Breast epithelium (tissue), 3 donors: ENCODE data around the gene CDH2.

ENCODE experiments used
- POLR2AphosphoS5 ChIP-seq, 3 donors: sonication (generic); formaldehyde crosslinking; IDR thresholded peaks; one replicate each; pipeline ENCODE4 v1.6.1; 2017; ENCODE audit warnings: antibody characterized with exemption in 3 of 3
- TF ChIP-seq, protein P1 (sequence below), 3 donors: fragments of 450-650 bp; IDR thresholded peaks; one replicate each; pipeline ENCODE4 v1.5.1; 2016 to 2017; ENCODE audit warnings: antibody characterized with exemption in 3 of 3, mild to moderate bottlenecking in 3 of 3, moderate library complexity in 3 of 3

- TF ChIP-seq, protein P1, sequence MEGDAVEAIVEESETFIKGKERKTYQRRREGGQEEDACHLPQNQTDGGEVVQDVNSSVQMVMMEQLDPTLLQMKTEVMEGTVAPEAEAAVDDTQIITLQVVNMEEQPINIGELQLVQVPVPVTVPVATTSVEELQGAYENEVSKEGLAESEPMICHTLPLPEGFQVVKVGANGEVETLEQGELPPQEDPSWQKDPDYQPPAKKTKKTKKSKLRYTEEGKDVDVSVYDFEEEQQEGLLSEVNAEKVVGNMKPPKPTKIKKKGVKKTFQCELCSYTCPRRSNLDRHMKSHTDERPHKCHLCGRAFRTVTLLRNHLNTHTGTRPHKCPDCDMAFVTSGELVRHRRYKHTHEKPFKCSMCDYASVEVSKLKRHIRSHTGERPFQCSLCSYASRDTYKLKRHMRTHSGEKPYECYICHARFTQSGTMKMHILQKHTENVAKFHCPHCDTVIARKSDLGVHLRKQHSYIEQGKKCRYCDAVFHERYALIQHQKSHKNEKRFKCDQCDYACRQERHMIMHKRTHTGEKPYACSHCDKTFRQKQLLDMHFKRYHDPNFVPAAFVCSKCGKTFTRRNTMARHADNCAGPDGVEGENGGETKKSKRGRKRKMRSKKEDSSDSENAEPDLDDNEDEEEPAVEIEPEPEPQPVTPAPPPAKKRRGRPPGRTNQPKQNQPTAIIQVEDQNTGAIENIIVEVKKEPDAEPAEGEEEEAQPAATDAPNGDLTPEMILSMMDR (IDR thresholded peaks at IDR 0.05) = no peak
- no peak for TF ChIP-seq POLR2AphosphoS5 (IDR thresholded peaks at IDR 0.05)
Measured at GRCh38 chr18:28201056-28201455, 24.1 kb upstream of the CDH2 start.
